HG03025 (cell line): ENCODE data around the gene RAD21L1.
"Not testable (repeated sequence)": the region's sequence is repeated elsewhere in the genome, so short reads cannot be mapped to it uniquely, and the experiment has no call there.

Experiments used
- ATAC-seq: cut with Tn5 transposase; IDR thresholded peaks from one replicate; pipeline ENCODE4 v1.9.1; 2021; ENCODE audit warnings: mild to moderate bottlenecking, moderate library complexity; ENCODE audit not compliant: unreplicated experiment, low FRiP score

RAD21L1 gene

DNA sequence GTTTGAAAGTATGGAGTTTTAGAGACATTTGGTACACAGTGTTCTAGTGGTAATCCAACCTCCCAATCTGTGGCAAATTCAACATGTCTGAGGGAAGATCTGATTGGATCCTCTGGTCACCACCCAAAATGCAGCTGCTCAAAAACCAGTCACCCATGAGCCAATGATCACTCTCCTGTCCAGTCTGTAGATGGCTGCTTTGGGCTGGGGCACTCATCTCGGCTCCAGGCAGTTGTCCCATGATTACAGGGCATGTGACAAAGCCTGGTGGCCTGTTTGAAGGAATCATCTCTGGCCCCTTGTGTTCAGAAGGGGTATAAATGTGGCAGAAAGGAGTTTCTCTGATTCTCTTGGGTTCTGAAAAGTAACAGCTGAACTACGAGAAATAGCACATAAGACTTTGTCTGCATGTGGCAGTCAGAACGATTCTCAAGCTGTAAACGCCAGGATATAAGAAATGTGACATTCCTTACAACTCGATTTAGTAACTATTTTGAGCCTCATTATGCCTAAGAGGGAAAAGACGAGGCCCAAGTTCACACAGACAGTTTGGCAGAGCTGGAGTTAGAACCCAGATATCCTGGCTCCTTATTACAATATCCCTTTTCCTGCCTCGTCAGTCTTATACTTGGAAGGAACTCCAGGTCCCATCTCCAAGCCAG, 26.5 kb upstream of the RAD21L1 start:
- no peak for ATAC-seq

DNA sequence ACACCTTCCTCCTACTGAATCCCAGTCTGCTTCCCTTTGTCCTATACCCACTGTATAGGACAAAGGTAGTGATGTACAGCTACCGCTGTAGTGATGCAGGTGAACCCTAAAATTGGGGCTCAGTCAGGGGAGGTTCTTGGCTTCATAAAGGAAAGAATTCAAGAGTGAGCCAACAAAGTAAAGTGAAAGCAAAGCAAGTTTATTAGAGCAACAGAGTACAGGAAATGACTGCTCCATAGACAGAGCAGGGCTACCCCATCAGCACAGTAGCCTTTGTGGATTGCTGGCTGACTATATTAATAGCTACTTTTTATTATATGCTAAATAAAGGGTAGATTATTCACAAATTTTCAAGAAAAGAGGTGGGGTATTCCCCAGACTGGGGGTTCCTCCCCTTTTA, 25.9 kb upstream of the RAD21L1 start:
- no peak for ATAC-seq

DNA sequence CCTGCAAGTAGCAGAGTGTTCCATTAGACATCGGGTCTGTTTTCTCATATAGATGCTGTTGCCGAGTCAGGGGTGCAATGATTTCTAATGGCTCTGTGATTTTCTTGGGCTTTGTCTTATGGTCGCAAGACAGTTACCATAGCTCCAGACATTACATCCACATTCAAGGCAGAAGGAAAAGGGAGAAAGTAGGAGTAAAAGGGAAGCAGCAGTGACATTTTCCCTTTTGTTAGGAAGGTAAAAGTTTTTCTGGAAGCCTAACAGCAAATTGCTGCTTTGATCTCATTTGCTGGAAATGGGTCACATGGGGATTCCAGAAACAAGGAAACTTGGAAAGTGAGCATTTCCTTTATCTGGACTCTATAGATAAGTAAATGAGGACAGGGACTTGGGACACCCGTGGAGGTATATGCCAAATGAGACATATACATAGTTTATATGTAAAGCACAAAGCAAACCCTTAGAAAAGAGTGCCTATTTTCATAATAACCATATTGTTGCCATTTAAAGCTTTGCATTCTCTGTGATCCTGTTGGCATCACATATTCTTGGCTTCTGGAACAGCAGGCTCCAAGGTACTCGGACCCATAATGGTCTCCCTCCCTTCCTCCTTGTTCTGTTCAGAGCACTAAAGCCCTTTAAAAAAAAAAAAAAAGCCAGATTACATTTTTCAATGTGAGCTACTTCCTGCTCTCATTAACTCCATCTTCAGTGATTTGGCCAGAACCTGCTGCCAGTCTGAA, 22.9 kb upstream of the RAD21L1 start, which contains the start of gene C20orf202:
Gene C20orf202 (plus strand): TSS at position 693 of the 743 bp plus-strand sequence. CDS start 132 bp downstream, outside the sequence.
- no peak for ATAC-seq

DNA sequence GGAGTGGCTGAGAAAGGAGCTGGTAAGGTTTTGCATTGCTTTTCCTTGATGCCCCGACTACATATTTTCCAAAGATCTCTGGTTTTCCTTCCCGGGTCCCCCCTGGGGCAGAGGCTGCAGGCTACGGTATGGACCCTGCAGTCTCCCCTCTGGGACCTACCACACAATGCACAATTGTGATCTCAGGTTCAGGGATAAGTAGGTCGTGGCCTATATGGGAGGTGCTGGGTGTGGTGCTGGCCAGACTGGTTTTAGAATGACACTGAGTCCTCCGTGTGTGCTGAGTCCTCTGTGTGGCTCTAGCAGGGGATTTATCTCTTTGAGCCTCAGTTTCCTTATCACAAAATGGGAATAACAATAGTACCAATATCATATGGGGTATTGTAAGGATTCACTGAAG, 22.2 kb upstream of the RAD21L1 start:
- ATAC-seq, result no peak

DNA sequence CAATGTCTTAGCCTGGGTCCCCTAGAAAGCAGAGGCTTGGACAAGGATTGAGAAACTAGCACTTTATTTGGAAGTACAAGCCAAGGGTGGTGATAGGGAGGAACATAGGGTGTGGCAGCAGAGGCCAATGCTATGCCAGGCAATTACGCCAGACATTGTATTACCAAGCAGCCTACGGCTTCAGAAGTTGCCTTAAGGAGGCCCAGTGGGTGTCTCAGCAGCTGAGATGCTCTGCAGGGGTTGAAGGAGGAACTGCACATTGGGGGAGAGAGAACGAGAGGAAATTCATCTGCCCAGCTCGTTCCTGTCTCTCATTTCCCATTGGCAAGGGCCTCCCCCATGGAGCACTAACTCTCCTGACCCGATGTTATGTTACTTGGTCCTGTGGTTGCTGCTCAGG, 21.7 kb upstream of the RAD21L1 start:
- ATAC-seq, result no peak

DNA sequence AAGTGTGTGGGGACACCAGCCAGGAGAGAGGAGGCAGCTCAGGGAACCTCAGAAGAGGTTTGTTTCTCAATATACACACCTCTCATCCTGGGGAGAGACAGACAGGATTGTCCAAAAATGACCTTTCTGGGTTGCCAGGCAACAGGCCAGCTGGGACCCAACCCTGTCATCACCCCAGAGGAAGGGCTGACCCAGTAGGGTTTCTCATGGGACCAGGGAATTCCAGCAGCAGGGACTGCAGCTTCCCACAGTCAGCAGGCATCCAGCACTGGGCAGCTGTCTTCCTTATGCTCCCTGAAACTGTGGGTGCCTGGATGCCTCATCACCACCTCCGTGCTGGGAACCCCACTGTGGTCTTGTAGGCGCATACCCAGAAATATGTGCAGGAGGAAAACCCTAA, 21.3 kb upstream of the RAD21L1 start:
- ATAC-seq, result no peak

DNA sequence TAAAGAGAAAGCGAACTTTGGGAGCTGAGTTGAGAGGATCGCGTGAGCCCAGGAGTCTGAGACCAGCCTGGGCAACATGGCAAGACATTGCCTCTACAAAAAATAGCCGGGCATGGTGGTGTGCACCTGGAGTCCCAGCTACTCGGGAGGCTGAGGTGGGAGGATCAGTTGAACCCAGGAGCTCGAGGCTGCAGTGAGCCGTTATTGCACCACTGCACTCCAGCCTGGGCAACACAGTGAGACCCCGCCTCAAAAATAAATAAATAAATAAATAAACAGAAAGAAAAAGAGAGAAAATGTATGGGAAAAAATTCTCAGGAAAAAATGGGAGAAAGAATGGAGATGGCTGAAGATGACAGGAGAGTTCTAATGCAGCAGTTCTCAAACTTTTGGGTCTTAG, 20.0 kb upstream of the RAD21L1 start:
- no peak for ATAC-seq

DNA sequence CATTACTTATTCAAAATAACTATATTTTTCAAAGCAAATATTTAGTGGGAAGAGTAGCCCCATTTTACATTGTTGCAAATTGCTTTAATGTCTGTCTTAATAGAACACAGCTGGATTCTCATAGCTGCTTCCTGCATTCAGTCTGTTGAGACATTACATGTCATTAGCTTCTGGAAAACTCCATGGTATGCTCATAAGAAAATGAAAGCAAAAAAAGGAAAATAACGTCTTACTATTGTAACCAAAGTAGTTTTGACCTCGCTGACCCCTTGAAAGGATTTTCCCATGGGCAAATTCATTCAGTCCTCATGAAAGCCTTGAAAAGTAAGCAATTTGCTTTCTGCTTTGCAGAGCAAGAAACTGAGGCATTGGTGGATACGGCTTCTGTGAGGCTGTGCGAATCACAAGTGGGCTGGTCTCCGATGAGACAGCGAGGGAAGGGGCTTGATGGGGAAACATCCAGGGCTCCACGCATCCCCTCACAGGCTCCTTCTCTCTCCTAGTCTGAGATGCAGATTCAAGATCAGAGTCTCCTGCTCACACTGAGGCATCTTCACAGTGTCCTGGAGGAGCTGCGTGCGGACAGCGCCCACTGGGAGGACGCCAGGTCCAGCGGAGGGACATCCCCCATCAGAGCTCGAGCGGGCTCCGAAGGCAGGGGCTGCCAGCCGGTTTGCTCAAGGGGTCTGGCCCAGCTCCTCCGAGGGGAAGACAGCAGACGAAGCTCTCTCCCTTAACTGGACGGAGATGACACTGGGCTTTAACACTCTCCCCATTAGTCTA, 19.3 kb upstream of the RAD21L1 start:
- no peak for ATAC-seq

DNA sequence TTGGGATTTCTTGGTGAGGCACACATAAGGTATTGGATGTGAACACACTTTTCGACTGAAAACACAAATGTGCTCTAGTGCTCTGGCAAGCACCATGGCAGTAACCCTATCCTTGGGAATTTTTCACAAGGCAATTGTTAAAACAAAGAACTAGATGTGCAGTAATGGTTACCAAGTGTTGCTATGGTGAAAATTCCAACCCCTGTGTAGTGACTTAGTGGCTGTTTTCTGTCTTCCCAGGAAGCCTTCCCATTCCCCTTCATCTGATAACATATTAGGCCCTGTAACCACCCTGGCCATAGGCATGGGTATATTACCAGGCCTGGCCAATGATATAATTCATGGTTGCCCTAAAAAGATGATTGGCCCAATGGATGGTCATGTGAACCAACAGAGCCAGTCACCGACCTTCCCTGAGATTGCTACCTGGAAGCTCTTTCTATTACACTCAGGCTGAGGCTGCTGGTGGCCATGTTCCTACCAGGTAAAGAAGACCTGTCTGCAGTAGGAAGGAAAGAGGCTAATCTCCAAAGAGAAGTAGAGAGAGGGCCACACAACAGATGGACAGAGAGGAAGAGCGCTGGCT, 18.5 kb upstream of the RAD21L1 start:
- ATAC-seq, result no peak

DNA sequence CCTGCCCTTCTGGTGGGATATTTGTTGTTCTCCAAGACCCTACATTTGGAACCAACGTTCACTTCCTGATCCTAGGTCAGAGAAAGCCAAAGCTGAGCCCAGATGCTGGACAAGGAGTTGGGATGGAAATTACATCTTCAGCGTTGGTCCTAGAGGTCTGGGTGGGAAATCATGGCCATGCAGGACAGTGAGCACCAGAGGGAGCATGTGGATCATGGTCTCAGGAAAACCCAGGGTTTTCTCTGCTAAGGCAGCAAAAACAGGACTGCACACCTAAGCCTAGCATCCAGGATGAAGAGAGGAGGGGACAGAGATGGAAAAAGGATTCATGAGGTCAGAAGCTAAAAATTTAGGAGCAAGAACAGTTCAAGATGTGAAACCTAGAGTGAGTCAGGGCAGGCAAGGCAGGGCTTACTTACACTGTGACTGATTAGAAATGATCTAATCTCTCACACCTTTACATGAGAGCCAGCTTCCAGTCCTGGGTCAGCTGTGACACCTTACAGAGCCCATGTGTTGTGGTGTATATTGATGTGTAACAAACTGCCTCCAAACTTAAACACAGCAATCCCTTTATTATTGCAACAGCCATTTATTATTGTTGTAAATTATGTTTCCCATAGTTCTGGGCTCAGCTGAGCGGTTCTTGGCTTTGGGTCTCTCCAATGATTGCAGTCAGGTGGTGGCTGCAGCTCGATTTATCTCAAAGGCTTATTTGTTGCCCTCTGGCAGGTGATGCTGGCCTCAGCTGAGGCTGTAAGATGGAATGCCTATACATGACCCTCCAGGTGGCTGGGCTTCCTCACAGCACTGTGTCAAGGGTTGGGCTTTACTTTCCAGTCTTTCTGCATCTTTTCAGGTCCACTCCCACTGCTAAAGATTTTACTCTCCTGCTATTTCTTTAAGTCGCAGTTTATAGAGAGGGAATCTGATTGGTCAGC, 16.1 kb upstream of the RAD21L1 start:
- no peak for ATAC-seq

DNA sequence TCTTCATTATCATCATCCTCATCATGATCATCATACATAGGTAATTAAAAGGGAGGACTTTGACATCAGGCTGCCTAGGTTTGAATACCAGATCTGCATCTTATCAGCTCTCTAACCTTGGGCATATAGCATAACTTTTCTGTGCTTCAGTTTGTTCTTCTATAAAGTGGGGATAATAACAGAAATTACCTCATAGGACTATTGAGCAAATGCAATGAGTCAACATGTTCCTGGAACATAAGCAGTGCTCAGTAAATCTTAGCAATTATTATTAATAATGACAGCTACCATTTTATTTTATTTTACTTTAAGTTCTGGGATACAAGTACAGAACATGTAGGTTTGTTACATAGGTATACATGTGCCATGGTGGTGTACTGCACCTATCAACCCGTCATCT, 15.3 kb upstream of the RAD21L1 start:
- no peak for ATAC-seq

DNA sequence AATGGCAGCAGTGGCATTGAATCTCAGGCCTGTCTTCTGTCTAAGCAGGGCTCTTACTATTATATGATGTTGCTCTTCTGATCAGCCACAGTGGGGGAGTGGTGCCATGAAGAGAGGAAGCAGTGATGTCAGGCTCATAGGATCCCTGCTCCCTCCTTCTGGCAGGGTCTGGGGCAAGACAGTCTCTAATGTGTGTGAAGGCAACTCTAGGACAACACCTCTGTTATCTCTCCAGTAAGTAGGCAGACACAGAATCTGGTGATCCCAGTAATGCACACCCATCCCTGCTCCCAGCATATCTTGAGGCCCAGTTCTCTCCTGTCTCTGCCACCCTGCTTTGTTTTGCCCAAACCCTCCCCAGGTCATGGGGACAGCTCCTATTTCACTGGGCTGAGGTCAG, 13.8 kb upstream of the RAD21L1 start:
- no peak for ATAC-seq

DNA sequence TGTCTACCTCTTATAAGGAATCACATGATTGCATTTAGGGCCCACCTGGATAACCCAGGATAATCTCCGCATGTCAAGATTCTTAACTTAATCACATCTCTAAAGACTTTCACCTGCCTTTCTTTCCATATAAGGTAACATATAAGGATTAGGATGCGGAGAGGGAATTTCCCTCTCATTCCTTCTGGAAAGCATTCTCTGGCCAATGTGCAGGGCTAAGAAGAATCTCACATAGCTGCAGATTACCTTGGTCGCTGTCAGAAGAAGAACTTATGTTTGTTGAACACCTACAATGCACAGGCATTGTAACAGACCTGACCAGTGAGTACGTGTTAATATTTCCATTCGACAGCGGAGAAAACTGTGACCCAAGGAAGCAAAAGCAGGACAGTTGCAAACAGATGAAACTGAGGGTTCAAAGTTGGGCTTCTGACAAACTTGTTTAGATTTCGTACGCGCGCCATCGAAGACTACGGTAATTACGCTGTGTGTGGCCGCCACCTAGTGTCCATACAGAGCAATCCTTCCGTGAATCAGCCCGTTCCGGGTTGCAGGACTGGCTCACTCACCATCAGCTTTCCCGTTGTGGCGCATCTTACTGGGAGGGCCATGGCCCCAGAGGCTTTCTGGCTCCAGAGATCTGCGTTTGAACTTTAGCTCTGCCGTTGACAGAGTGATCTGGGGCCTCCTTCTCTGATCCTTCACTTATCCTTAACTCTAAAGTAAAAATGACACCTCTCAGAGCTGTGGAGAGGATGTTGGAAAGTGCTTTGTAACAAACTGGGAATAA, 13.0 kb upstream of the RAD21L1 start:
- ATAC-seq, result no peak

DNA sequence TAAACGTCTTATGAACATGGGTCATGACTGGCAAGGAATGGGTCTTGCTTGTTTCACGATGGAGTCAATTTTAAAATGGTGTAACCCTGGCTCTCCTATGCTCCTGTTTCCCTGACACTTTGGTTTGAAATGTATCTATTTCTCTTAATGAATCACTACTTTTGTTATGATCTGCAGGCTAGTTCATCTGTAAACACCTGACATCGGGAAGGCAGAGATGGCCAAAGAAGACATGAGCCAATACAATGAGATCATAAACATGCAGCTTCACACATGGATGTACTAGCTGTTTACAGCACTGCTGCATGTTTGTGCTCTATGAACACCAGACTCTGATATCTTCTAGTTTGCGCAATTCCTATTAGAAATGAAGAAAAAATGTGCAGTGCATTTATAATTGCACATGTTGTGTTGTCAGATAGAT, 11.0 kb upstream of the RAD21L1 start:
- no peak for ATAC-seq

DNA sequence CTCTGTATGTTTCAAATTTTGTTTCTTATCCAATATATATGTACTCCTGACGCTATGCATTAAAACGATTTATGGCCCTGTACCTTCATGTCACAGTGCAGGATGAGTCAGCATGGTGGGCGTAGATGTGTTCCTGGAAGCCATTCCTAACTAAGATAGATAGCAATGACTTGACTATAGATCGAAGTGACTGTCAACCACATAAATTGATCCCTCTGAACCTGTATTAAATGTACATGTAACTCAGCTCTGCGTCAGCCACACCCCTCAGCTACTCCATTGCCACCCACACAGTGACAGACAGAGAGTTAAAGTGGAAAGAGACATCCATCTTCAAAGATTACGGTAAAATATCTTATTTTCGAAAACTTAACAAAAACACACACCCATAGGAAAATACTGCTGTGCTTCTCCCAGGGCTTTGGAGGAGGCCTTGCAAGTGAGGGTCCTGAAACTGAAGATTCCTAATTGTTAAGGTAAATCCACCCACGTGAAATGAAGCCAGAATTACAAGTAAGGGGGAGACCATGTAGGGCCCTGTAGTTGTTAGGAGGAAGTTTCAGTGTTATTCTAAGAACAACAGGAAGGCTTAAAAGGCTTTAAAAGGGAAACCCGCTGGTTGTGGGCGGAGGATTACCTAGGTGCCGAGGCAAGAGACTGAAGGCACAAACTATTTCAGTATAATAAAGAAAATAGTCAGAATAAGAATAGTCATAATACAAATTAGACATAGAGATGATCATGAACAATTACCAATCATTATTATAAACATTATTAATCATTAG, 10.3 kb upstream of the RAD21L1 start:
- ATAC-seq, result no peak

DNA sequence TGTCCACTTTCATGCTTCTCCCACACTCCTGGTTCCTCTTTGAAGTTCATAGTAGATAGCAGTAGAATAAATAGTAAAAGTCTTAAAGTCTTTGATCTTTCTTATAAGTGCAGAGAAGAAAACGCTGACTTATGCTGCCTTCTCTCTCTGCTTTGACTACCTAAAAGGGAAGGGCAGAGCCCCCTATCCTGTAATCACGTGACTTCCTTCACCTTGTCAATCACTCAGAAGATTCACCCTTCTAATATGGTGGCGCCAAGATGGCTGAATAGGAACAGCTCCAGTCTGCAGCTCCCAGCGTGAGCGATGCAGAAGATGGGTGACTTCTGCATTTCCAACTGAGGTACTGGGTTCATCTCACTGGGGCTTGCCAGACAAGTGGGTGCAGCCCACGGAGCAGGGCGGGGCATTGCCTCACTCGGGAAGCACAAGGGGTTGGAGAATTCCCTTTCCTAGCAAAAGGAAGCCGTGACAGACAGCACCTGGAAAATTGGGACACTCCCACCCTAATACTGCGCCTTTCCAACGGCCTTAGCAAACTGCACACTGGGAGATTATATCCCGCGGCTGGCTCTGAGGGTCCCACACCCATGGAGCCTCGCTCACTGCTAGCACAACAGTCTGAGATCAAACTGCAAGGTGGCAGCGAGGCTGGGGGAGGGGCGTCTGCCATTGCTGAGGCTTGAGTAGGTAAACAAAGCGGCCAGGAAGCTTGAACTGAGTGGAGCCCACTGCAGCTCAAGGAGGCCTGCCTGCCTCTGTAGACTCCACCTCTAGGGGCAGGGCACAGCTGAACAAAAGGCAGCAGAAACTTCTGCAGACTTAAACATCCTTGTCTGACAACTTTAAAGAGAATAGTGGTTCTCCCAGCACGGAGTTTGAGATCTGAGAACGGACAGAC, 9.1 kb upstream of the RAD21L1 start:
- ATAC-seq, result not testable (repeated sequence)

DNA sequence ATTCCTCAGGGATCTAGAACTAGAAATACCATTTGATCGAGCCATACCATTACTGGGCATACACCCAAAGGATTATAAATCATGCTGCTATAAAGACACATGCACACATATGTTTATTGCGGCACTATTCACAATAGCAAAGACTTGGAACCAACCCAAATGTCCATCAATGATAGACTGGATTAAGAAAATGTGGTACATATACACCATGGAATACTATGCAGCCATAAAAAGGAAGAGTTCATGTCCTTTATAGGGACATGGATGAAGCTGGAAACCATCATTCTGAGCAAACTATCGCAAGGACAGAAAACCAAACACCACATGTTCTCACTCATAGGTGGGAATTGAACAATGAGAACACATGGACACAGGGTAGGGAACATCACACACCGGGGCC, 3.1 kb upstream of the RAD21L1 start:
- not testable (repeated sequence) for ATAC-seq
